HG02885 (cell line): ENCODE measurements around the gene ANO4.
"Not testable (repeated sequence)": the region's sequence is repeated elsewhere in the genome, so short reads cannot be mapped to it uniquely, and the experiment has no call there.

Source experiments
- ATAC-seq: cut with Tn5 transposase; IDR thresholded peaks from one replicate; pipeline ENCODE4 v1.9.1; 2021; ENCODE audit warnings: mild to moderate bottlenecking; ENCODE audit not compliant: unreplicated experiment, poor library complexity

ANO4 gene

DNA sequence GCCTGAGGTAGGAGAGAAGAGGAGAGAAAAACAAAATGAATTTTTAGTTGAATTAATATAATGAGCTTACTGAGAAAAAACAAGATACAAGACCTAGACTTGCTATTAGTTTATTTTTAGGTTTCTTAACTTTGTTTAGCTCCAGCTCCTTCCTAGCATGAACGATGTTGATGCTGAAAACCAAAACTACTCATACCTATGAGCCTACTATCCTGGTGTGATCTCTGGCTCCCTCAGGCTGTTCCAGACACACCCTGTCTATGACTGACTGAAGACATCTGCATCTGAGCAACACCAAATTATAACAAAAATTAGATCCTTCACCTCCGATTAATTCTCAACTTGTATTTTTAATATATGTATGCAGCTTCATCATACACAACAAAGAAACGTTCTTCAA is 225.1 kb downstream of the ANO4 start:
- no peak for ATAC-seq

DNA sequence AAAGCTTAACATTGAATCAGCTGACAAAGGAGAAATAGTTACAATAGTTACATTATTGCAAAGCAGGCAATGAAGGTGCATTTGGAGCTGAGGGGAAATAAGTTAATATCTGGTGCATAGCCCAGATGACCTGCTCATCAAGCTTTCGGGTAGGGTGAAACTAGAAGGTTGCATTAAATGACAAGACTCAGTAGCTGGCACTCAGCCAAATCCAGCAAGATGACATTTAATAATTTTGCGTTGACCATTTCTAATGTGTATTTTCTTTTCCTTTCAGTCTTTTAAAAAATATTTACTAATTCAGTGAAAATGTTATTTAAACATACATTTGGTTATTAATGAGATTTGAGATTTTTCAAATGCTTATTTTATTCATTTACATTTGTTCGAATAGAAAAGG is 226.9 kb downstream of the ANO4 start:
- no peak for ATAC-seq

DNA sequence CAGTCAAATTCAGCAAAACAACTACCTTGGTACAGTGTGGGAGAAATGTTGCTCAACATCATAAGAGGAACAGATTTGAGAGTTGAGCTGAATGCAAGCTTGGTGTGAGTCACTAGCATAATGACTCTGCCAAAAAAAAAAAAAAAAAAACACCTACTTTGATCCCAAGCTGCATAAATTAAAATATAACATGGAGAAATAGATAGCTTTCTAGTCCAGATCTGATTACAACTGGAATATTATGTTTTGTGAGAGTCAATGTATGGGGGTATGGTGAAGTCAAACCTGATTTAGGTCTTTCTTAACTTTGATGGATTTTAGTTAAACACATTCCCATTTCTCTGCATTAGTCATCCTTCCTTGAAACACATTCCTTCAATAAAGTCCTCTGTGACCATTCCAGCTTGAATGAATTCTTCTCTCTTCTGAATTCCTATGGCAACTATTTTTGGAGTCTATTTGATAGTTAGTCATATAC is 227.4 kb downstream of the ANO4 start:
- no peak for ATAC-seq

DNA sequence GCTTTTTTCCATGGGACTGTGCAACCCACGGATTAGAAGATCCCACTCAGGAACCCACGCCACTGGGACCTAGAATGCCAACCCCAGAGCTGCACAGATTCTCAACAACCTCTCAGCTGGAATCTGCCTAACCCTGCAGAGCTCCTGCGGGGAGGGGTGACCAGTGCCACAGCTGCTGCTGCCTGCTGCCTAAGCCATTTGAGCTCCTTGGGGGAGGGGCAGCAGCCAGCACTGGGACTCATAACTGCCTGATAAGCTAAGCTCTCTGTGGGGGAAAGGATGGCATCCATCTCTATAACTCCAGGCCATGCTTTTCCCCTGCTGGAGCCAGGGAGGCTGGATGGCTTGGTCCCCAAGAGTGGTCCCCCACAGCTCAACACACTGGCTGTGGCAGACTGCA is 232.6 kb downstream of the ANO4 start:
- no peak for ATAC-seq

DNA sequence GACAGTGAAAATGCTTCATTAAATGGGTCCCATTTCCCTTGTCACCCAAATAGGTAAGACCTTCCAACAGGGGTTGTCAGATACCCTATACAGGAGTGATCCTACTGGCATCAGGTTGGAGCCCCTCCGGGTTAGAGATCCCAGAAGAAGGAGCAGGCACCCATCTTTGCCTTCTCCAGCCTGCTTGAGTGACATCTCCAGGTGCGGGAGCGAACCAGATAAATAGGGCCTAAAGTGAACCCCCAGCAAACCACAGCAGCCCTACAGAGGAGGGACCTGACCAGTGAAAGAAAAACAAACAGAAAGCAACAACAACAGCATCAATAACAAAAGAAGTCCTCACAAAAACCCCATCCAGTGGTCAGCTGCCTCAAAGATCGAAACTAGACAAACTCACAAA is 233.2 kb downstream of the ANO4 start:
- no peak for ATAC-seq

DNA sequence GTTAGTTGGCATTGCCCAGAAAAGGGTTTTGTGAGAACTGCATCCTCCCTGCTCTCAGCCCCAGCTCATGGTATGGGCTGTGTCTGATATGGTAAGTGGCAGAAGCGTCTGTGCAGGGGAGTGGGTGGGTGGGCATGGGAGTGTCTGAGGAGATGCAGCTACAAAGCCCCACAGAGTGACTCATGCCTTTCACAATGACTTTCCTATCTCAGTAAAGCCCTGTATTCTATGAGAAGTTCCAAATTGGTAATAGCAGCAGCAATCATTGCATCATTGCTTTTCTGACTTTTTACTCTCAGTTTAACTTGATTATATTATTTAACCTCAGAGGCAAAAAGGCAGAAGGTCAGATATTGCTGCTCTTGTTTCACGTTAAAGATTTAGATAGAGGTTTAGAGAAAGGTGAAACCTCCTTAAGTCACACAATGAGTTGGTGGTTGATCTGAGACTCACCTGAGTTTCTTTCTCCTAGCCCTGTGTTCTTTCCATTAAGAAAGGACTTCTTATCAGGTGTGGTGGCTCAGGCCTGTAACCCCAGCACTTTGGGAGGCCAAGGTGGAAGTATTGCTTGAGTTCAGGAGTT is 243.8 kb downstream of the ANO4 start:
- ATAC-seq = peak; percentile 59

DNA sequence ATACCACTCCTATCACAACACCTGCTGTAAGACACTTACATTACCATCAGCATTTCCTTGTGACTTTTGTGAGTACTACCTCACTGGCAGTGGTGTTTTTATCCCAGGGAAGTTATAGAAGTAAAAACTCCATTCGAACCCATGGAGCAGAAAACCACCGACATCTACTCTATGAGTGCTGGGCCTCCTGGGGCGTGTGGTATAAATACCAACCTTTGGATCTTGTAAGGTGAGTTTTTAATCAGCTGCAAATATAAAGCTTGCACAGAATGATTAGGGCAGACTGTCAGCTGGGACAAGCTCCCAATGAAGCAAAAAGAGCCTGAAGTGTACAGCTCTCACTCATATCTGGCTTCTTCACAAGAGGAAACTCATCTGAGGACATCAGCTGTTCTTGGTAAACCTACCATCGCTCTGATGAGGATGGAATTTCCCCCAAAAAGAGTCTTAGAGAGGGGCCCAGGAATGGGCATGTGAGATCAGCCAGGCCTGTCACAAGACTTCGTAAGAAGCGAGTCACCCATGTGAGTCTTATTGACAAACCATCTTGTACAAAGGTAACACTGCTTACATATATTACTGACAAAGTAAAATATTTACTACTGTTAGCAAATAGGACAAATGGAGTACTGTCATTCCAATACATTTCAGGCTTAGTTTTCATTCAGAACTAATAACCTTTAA is 245.4 kb downstream of the ANO4 start:
- ATAC-seq = no peak

DNA sequence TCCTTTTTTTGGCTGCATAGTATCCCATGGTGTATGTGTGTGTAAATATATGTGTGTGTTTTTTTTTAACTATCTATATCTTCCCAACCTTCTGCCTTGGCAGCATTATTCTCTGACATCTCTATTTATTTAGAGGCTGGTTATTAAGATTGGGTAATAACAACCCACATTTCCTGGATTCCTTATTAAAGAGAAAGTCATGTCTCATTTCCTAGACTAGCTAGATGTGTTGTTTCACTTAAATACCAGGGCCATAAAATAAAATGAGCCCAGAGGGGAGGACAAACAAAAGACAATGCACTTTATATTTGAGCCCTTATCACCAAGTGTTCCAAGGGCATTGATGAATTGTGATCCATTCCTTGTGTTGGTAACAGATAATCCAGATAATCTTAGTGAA is 246.4 kb downstream of the ANO4 start:
- ATAC-seq = no peak

DNA sequence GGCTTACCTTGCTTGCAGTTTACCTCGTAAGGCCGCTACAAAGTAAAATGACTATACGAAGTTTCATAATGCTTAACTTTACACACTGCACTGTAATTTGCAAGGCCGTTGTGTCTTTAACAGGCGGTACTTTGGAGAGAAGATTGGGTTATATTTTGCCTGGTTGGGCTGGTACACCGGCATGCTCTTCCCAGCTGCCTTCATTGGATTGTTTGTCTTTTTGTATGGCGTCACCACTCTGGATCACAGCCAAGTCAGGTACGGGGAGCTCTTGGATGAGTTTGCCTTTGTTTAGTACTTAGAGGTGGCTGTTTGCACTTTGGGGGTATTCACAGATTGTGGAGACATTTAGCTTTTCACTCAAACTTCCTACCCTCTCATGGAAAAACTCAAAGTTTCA is 247.6 kb downstream of the ANO4 start:
- no peak for ATAC-seq

DNA sequence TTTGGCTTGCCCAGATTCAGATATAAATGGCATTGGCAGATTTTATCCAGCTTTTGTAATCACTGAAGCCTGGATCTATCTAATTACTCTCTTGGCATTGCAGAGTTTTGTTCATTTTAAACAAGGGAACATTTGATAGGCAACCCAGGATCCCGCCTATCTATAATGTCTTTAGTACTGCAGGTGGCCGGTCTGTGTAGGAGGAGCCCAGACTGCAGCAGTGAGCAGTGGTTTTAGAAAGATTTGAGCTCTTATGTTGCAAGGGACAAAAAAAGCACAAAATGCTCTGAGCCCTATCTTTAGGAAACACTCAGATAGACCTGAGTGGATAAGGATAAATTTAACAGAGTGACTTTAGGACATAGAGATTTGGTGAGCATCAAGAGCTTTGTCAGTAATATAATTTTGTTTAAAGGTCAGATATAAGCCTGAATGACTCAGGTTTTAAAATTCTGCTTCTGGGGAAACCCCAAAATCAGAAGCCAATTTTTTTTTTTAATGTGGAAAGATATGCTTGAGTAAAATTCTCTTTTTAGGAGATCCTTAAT is 250.0 kb downstream of the ANO4 start:
- no peak for ATAC-seq

DNA sequence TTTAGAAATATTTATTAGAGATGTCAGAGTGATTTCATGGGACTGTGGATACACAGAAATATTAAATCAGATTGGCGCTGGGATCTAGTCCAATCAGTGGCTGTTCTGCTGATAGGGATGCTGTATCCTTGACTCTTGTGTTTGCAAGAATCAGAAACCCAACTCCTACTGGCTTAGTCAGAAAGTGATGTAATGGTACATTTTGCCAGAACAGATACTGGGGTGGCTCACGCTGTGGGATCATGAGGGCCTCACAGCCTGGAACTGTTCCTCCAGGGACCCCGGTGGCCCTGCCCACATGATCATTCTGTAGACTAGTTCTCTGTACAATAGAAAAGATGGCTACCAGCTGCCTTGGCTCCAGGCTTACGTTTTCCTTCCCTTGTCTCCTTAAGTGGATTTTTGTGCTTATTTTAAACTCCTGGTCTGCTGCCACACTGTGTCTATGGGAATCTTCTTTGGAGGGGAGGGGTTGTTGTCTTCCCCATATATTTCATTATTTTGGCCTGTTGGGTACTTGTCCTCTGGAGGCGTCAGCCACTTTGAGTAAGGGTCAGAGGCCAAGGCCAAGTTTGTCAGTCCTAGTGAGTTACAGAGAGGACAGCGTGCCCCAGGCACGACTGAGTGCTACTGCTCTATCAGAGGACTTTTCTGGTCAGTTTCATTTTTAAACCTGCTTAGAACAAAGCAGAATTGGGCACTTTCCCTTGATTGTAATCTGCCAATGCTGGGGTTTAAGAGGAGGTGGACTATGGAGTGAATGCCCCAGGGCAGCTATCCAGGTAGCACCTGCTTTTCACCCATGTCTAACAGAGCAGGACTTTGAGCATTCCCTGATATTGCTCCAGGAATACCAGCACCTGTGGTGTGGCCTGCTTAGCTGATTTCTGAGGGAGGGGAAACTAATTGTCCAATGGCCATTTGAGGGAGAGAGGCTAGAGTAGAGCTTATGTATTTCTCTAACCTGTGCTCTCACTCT is 251.2 kb downstream of the ANO4 start:
- no peak for ATAC-seq

DNA sequence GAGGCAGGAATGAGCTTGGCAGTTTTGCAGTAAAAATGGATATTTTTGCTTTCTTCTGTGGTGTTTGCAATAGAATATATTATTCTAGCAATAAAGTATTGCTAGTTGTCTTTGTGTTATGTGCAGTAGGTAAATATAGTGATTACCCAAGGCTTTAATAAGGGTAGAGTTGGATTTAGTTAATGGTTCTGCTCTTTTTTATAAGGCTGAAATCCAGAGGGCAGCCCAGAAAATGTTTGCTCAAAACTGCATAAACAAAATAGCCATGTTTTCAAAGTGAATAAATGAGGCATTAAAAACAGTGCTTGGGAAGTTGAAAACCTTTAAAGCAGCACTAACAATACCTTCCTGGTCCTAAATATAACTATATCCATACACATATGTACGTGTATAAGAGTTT is 253.1 kb downstream of the ANO4 start:
- ATAC-seq = no peak

DNA sequence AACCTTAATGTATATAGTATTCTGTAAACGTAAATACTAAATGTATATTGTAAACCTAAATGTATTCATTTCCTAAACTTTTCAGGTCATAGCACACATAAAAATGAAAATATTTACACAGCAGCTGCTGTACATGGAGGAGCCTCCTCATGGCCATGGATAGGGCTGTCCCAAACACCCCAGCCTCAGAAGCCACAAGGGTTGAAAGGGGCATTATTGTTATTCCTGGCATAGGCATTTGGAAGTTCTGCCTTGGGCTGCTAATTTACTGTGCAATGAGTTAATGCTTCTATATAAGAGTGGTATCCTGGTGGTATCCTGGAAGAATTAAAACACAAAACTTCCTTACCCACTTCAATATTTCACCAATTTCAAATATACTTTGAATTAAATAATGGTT is 256.1 kb downstream of the ANO4 start:
- ATAC-seq = no peak

DNA sequence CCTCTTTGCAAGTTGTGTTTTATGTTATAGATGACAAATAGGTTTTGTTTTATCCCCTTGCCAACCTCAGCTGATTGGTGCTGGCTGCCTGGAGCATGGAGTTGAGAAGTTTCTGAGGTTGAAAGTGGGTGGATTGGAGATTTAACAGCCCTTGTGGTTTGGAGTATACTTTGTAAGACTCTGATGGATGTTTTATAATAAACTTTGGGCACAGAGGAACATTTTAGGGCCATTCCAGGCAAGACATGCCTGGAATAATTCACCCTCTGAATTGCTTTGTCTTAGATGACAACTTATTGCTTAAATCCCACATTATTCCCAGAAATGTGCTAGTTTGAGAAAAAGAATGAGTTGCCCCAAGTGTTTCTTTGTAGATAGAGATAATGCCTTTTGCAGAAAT is 256.6 kb downstream of the ANO4 start:
- no peak for ATAC-seq

DNA sequence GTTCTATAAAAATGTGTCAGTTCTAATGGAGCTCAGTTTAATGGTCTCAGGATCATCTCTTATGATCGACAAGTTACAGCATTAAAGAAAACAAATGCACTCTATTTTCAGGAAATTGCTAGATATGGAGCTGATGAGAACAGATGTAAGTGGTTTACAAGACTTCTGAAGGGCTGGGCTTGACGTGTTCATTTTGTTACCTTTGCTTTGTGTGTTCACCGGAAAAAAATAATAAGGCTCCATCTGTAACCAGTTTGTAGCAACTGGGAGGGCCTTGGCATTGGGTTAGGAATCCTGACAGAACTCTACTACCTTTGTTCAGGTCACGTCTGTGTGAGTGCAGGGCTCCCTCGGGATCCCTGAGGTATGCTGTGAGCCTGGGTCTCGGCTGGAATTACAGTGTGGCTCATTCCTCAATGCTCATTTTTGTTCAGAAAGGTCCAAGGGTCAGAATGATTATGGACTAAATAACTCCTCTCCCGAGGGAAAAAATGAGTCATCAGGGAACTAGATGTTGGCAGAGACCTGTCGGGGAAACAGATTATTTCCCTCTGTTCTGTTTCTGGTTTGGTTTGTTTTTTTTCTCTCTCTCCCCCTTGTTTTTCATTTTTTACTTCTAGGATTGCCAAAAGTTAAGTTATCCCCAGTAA is 257.4 kb downstream of the ANO4 start:
- ATAC-seq = no peak

DNA sequence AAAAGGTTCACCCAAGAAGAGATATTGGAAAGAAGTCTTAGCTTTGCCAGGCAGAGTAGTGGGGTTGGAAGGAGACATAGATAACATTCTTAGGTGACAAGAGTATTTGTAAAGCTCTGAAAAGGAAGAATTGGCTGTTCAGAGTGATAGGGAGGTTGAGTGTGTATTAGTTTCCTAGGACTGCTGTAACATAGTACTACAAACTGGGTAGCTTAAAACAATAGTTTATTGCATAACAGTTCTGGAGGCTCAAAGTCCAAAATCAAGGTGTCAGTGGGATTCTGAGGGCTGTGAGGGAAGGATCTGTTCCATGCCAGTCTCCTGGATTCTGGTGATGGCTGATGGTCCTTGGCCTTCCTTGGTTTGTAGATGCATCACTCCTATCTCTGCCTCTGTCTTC is 258.6 kb downstream of the ANO4 start:
- ATAC-seq = no peak

DNA sequence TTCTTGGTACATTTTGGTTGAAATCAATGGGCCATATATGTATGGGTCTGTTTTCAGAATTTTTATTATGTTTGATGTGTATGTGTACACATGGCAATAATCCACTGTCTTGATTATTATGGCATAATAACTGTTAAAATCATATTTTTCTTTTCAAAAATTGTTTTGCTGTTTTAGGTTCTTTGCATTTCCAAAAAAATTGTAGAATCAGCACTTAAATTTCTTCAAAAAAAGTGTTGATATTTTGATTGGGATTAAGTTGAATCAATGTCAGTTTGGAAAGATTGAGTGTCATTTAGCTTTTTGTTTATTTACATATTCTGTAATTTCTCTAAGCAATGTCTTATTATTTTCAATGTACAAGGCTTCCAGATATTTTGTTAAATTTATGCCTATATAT is 261.4 kb downstream of the ANO4 start:
- ATAC-seq = no peak

DNA sequence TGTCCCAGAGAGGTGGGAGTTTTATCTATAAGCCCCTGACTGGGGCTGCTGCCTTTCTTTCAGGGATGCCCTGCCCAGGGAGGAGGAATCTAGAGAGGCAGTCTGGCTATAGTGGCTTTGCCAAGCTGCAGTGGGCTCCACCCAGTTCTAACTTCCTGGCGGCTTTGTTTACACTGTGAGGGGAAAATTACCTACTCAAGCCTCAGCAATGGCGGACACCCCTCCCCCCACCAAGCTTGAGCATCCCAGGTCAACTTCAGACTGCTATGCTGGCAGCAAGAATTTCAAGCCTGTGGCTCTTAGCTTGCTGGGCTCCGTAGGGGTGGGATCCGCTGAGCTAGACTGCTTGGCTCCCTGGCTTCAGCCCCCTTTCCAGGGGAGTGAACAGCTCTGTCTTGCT is 267.9 kb downstream of the ANO4 start:
- not testable (repeated sequence) for ATAC-seq

DNA sequence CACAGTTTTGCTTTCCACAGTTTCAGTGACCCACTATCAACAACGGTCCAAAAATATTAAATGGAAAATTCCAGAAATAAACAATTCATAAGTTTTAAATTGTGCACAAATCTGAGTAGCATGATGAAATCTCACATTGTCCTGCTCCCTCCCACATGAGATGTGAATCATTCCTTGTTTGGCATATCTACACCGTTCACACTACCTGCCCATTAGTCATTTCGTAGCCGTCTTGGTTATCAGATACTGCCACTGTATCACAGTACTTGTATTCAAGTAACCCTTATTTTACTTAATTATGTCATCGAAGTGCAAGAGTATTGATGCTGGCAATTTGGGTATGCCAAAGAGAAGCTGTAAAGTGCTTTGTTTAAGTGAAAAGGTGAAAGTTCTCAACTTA is 270.1 kb downstream of the ANO4 start:
- ATAC-seq = no peak

DNA sequence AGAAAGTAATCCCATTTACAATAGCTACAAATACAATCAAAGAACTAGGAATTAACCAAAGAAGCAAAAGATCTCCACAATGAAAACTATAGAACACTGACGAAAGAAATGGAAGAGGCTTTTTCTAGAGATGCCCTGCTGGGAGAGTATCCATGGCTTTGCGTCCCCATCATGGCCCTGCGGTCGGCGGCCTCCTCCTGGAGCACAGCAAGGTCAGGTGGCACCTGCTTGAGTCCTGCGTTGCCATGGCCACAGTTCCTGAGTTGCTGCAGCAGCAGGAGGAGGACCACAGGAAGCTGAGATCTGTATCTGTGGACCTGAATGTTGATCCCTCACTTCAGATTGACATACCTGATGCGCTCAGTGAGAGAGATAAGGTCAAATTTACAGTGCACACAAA is 271.9 kb downstream of the ANO4 start:
- ATAC-seq = no peak
